Psoas muscle (tissue), 8 donors: ENCODE results near the gene BNIP2. TPM values are rescaled to one million over a fixed set of nuclear protein-coding genes. Genes with fewer than 3 reads are reported as not detected.

Source experiments
- ATAC-seq, 4 donors: fragments of 200-7000 bp; cut with Tn5 transposase; one replicate each; pipeline ENCODE4 v1.9.1; 2020; ENCODE audit warnings: moderate library complexity in 3 of 4, mild to moderate bottlenecking in 2 of 4
- DNase-seq, 2 donors: peaks; one replicate each; pipeline ENCODE4 v3.0.0-alpha.2; 2020
- H3K27ac ChIP-seq: fragments of 200-600 bp; one replicate; pipeline ENCODE4 v1.8.0; 2022
- H3K27me3 ChIP-seq, 3 donors: fragments of 200-600 bp in 1 of 3; one replicate each; pipeline versions ENCODE4 v1.6.1 to v1.8.0; 2013 to 2022; ENCODE audit warnings: low read length in 2 of 3, mild to moderate bottlenecking in 2 of 3, moderate library complexity in 1 of 3; ENCODE audit not compliant: insufficient read depth in 3 of 3
- H3K36me3 ChIP-seq, 2 donors: fragments of 200-600 bp in 1 of 2; one replicate each; pipeline versions ENCODE4 v1.6.1 to v1.8.0; 2013 to 2022; ENCODE audit warnings: low read depth in 1 of 2, mild to moderate bottlenecking in 1 of 2, moderate library complexity in 1 of 2; ENCODE audit not compliant: insufficient read depth in 1 of 2
- H3K4me1 ChIP-seq: fragments of 200-600 bp; one replicate; pipeline ENCODE4 v1.8.0; 2022
- H3K4me3 ChIP-seq: fragments of 200-600 bp; one replicate; pipeline ENCODE4 v1.8.0; 2022; ENCODE audit warnings: mild to moderate bottlenecking
- H3K9me3 ChIP-seq: fragments of 200-600 bp; one replicate; pipeline ENCODE4 v1.8.0; 2022
- WGBS, 3 donors: extraction: QIAGEN DNeasy Blood & Tissue Kit; methylation state at CpG; one replicate each; pipeline versions ENCODE4 v1.1.6 to v1.1.7; 2013; 5-methylcytosine and 5-hydroxymethylcytosine counted together
- intact Hi-C, 2 donors: fragments of 100-400 bp; cut with DNase I; formaldehyde crosslinking; loops; one replicate each; pipeline versions ENCODE4 v1.11.0 to v1.14.2; 2022
- polyA plus RNA-seq, 3 donors: library from polyadenylated mRNA; stranded (reverse); fragments of 200-250 nt; gene quantifications; one replicate each; pipeline ENCODE4 v1.2.3, GENCODE V29; 2013
- total RNA-seq, 4 donors: library from RNA; stranded (reverse); fragmentation: NEBNext Ultra II Directional in 2 of 4; extraction: Animal tissue kit (Norgen Biotek cat#: 25700) in 2 of 4; gene quantifications; one replicate each; pipeline versions ENCODE4 v1.2.1 to v1.2.4, GENCODE V29; 2021 to 2023
- TF ChIP-seq, protein P1 (sequence below): fragments of 200-600 bp; IDR thresholded peaks from one replicate; pipeline ENCODE4 v1.8.0; 2022; ENCODE audit warnings: antibody characterized with exemption
- donor health status: healthy with polysubstance abuse.
- donor health status: DM: no; HTN: no; CAD: no; lungs with moderate emphysema.
- donor health status: Bipolar disorder and iron deficiency.
- donor health status: healthy.
- donor health status: DM: yes; HTN: yes; CAD: no.
- donor health status: DM: no; HTN: no; CAD: no.
- donor health status: DM: no; HTN: no; CAD: no.
- donor health status: DM: yes; HTN: yes; CAD: no.

The BNIP2 gene
- total and polyA plus RNA-seq, 7 donors, result 39.0 to 100 (median 73.8) TPM

DNA sequence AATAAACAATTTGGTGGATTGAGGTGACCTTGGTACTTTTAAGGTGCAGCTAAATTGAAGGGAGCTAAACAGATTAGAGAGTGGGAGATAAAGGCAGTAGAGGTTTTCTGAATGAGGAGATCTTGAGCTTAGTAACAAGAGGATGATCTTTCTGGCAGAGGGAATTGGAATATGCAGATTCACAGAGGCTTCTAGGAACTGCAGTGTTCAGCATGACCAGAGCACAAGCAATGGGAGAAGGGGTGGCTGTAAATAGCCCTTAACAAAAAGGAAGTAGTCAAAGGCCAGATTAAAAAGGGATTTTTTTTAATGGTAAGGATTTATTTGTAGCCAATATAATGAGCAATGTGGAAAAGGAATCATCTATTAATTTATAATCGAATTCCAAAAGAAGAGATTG lies 5.7 kb upstream of the BNIP2 start:
- DNase-seq (no peak), ATAC-seq (no peak)
- H3K27me3 ChIP-seq, result no peaks in the 10 kb centered on the region
- H3K4me3 ChIP-seq, result no peak overlapping the region
- no peaks in the 10 kb centered on the region for H3K36me3 ChIP-seq
- H3K9me3 ChIP-seq, result no peaks in the 10 kb centered on the region
- H3K4me1 ChIP-seq, result no peaks in the 10 kb centered on the region
- TF ChIP-seq, protein P1, sequence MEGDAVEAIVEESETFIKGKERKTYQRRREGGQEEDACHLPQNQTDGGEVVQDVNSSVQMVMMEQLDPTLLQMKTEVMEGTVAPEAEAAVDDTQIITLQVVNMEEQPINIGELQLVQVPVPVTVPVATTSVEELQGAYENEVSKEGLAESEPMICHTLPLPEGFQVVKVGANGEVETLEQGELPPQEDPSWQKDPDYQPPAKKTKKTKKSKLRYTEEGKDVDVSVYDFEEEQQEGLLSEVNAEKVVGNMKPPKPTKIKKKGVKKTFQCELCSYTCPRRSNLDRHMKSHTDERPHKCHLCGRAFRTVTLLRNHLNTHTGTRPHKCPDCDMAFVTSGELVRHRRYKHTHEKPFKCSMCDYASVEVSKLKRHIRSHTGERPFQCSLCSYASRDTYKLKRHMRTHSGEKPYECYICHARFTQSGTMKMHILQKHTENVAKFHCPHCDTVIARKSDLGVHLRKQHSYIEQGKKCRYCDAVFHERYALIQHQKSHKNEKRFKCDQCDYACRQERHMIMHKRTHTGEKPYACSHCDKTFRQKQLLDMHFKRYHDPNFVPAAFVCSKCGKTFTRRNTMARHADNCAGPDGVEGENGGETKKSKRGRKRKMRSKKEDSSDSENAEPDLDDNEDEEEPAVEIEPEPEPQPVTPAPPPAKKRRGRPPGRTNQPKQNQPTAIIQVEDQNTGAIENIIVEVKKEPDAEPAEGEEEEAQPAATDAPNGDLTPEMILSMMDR, result no peak
- WGBS, 3 donors, result 90 to 97% (median 96%) methylated on average over 1 of the region's 1 CpG
- intact Hi-C loops, result loop anchor here (5.0 kb wide), 3 partner anchors 33 to 633 kb away; no protein-coding TSS in a partner anchor
- H3K27ac ChIP-seq, result no peak overlapping the region

DNA sequence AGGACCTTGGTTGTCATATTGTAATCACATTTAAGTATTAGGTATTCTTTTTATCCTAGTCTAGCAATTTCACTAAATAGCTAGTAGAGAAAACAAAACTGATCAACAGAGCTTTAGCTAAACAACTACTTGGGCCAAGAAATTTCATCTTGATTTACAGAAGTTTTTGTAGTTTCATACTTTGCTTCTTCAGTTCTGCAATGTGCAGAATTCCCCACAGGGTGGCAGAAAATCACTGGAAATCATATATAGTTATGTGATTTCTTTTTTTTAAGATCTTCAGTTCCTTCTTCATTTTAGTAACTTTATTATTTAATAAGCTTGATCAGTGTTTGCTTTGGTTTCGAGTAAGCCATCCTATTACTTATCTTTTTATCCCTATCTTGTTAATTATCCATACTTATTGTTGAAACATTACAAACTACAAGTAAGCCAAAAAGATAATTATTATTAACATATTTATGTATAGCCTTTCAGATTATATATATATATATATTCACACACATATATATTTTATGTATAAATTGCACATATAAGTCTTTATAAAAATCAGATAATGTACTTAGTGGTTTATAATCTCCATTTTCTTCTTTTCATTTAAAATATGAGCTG lies 2.2 kb upstream of the BNIP2 start:
- Histone ChIP-seq H3K4me1 (peaks cover 16% of the 10 kb centered on the region), H3K9me3 (no peaks in the 10 kb centered on the region), H3K27me3 (no peaks in the 10 kb centered on the region), H3K4me3 (no peak overlapping the region), H3K36me3 (peaks cover 0 to 4% of the 10 kb centered on the region in 2 donors), H3K27ac (peak overlapping the region; percentile 10)
- TF ChIP-seq, protein P1, result peak; percentile 84
- ATAC-seq, result no peak
- DNase-seq, result no peak
- WGBS, 3 donors, result 52 to 64% (median 53%) methylated on average over 1 of the region's 1 CpG
- intact Hi-C loops, result loop anchor here (2.0 to 5.0 kb wide), 4 partner anchors 36 to 636 kb away; no protein-coding TSS in a partner anchor

DNA sequence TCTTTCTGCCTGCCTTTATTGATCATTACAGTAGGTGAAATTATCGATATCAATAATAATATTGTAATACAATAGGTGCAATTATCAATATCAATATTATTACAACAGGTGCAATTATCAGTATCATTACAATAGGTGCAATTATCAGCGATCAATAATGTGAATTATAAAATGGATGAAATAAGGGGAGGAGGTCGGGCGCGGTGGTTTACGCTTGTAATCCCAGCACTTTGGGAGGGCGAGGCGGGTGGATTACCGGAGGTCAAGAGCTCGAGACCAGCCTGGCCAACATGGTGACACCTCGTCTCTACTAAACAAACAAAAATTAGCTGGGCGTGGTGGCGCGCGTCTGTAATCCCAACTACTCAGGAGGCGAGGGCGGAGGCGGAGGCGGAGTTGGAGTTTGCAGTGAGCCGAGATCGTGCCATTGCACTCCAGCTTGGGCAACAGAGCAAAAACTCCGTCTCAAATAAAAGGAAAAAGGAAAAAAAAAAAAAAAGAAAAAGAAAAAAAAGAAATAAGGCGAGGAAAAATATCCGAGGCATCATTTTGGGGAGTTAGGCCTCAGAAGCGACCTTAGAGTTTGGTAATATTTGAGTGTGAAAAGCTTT lies 611 bp upstream of the BNIP2 start:
- Histone ChIP-seq H3K36me3 (peaks cover 0 to 8% of the 10 kb centered on the region in 2 donors), H3K4me3 (peak overlapping the region; percentile 75), H3K27me3 (no peaks in the 10 kb centered on the region), H3K4me1 (peaks cover 30% of the 10 kb centered on the region), H3K9me3 (no peaks in the 10 kb centered on the region), H3K27ac (peak overlapping the region; percentile 93)
- TF ChIP-seq, protein P1, result no peak
- ATAC-seq (peak; percentile 48 to 73 (median 60)), DNase-seq (peak; percentile 85 to 92)
- intact Hi-C loops, result loop anchor here (2.0 to 10.0 kb wide), 5 partner anchors 38 to 845 kb away; no protein-coding TSS in a partner anchor
- WGBS, 3 donors, result 2 to 4% (median 3%) methylated on average over 25 of the region's 25 CpGs

DNA sequence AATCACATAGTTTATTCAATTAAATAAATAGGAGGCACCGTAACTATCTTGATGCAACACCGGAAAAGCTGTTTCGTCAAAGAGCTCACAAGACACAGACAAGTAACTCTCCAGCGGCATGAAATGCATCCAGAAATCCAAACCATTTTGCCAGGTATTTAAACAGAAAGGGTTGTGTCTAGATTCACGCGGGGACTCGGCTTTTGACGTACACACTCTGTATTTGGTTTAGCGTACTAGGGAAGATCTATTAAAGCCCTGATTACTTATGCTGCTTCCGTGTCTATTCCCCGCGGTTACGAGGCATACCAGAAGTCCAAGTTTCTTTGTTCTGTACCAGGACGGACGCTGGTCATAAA lies 718 bp downstream of the BNIP2 start:
- no peaks in the 10 kb centered on the region for H3K27me3 ChIP-seq
- WGBS, 3 donors, result 0 to 1% (median 0%) methylated on average over 15 of the region's 15 CpGs
- TF ChIP-seq, protein P1, result no peak
- intact Hi-C loops, result loop anchor here in 1 of 2 donors (10.0 kb wide), 1 partner anchor 846 kb away; no protein-coding TSS in a partner anchor
- DNase-seq (no peak), ATAC-seq (peak in 2 of 4 donors; percentile 29 to 36)
- no peaks in the 10 kb centered on the region for H3K9me3 ChIP-seq
- peaks cover 0 to 8% of the 10 kb centered on the region in 2 donors for H3K36me3 ChIP-seq
- H3K27ac ChIP-seq, result peak overlapping the region; percentile 93
- peak overlapping the region; percentile 75 for H3K4me3 ChIP-seq
- peaks cover 30% of the 10 kb centered on the region for H3K4me1 ChIP-seq
